Mucosa of stomach (tissue), 1 donor: ENCODE results near the gene MAN2A1.
"Not testable (repeated sequence)": the region's sequence is repeated elsewhere in the genome, so short reads cannot be mapped to it uniquely, and the experiment has no call there.

Source experiments
- H3K27me3 ChIP-seq: one replicate; pipeline ENCODE4 v1.7.0; 2013; ENCODE audit warnings: mild to moderate bottlenecking, low read length; ENCODE audit not compliant: control insufficient read depth, insufficient read depth
- H3K36me3 ChIP-seq: one replicate; pipeline ENCODE4 v1.7.0; 2013; ENCODE audit warnings: low read length; ENCODE audit not compliant: control insufficient read depth, insufficient read depth
- H3K4me1 ChIP-seq: one replicate; pipeline ENCODE4 v1.7.0; 2013; ENCODE audit warnings: mild to moderate bottlenecking, low read length; ENCODE audit not compliant: control insufficient read depth, insufficient read depth
- H3K4me3 ChIP-seq: one replicate; pipeline ENCODE4 v1.7.0; 2013; ENCODE audit warnings: low read length
- H3K9ac ChIP-seq: one replicate; pipeline ENCODE4 v1.7.0; 2013; ENCODE audit warnings: mild to moderate bottlenecking, low read length, moderate library complexity
- H3K9me3 ChIP-seq: one replicate; pipeline ENCODE4 v1.7.0; 2013; ENCODE audit warnings: mild to moderate bottlenecking, low read length, moderate library complexity; ENCODE audit not compliant: control insufficient read depth
- donor health status: Pancreatic carcinoma.

The MAN2A1 gene

DNA sequence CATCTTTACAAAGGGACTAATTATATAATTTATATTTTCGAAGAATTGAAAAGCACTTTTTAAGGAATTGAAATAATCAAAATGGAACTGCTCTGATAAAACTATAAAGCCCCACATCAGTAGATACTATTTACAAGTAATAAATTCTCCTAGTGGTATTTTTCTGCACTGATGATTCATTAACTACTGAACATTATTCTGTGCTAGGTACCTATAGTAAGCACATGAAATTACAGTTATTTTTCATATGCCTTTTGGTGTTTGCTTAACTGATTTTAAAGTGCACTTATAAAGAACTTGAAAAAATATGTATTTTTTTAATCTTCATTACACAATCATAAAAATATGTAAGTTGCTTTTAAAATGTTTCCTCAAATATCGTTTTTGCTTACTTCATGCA lies 123.0 kb downstream of the MAN2A1 start:
- H3K4me3 ChIP-seq: no peak overlapping the region
- peaks cover 5% of the 10 kb centered on the region for H3K36me3 ChIP-seq
- no peaks in the 10 kb centered on the region for H3K9me3 ChIP-seq
- H3K9ac ChIP-seq: no peak overlapping the region
- H3K4me1 ChIP-seq: no peaks in the 10 kb centered on the region
- H3K27me3 ChIP-seq: no peaks in the 10 kb centered on the region

DNA sequence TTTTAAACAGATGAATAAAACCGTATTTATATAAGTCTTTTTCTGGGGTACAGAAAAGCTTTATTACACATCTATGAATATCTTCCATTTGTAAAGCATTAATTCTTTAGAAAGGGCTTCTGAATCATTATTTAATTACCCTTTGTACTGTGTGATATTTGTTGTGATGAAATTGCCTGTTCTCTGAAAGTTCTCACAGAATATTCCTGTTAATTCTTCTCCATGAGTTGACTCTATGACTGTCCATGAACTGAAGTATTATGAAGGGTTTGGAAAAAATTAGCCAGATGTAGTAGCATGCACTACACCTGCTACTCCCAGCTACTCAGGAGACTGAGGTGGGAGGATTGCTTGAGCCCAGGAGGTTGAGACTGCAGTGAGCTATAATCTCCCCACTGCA lies 127.0 kb downstream of the MAN2A1 start:
- Histone ChIP-seq H3K4me1 (no peaks in the 10 kb centered on the region), H3K4me3 (no peak overlapping the region), H3K9ac (no peak overlapping the region), H3K9me3 (no peaks in the 10 kb centered on the region), H3K27me3 (no peaks in the 10 kb centered on the region), H3K36me3 (peaks cover 5% of the 10 kb centered on the region)

DNA sequence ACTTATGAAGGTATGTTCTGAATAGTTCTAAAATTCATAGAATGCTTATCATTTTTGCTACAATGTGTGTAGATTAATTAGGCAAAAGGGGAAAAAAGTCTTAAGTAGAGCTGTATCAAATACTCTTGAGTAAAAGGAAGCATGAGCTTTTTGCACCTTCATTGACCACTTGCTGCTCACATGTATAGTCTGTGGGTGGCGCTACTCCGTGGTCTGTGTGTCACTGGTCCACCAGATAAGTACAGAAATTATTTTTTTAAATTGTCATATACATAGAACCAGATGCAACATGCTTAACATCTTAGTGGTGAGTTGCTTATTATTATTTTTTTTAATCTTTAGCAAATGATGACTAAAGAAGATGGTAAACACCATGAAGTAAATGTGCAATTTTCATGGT lies 130.2 kb downstream of the MAN2A1 start:
- Histone ChIP-seq H3K4me1 (no peaks in the 10 kb centered on the region), H3K9me3 (no peaks in the 10 kb centered on the region), H3K27me3 (no peaks in the 10 kb centered on the region), H3K9ac (no peak overlapping the region), H3K36me3 (peaks cover 4% of the 10 kb centered on the region), H3K4me3 (no peak overlapping the region)

DNA sequence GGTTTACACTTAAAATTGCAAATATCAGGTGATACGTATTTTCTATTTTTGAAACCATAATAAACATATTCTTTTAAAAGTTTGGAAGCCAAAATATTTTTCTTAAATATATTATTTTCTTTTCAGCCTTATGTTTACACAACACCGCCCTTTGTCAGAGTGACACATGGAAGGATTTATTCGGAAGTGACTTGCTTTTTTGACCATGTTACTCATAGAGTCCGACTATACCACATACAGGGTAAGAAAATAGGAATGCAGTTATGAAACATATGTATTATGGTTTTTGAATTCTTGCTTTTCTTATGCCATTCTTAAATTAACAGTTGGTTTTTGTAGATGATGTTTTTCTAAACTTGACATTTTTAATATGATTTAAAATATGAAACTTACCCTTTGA lies 133.9 kb downstream of the MAN2A1 start:
- Histone ChIP-seq H3K9me3 (no peaks in the 10 kb centered on the region), H3K9ac (no peak overlapping the region), H3K36me3 (no peaks in the 10 kb centered on the region), H3K4me3 (no peak overlapping the region), H3K4me1 (no peaks in the 10 kb centered on the region), H3K27me3 (no peaks in the 10 kb centered on the region)

DNA sequence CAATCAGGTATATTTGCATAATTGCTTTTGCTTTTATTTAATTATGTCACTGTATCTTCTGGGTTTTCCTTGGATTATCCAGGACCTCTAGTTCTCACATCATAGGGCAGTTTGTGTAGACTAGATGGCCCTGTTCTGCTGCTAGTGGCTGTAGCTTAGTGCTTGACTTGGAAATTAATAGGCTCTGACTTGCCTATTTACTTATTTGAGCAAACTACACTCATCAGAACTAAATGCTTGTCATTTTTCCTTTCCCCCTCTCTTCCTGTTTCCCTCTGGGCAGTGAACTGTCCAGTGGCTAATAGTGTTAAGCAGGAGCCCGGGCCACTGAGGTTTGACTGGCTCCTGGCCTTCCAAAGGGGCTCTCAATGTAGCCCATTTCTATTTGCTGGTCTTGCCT lies 135.7 kb downstream of the MAN2A1 start:
- no peak overlapping the region for H3K9ac ChIP-seq
- H3K4me3 ChIP-seq: no peak overlapping the region
- H3K36me3 ChIP-seq: no peaks in the 10 kb centered on the region
- H3K4me1 ChIP-seq: no peaks in the 10 kb centered on the region
- no peaks in the 10 kb centered on the region for H3K27me3 ChIP-seq
- H3K9me3 ChIP-seq: no peaks in the 10 kb centered on the region

DNA sequence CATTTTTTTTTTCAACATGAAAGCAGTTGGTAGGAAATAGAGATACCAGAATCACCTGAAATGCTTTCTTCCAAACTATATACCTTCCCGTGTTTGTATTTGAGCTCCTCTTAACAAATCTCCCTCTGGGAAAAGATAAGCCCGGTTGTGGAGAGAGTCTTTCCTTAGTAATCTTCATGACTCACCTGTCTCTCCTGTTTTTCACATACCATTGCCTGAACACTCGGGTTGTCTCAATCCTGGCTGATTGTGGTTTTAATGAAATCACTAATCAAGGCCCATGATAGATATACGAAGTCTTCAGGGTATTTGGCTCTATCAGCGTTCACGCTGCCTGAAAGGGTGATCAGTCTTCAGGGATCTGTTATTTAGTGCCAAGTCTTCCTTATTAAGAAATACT lies 136.7 kb downstream of the MAN2A1 start:
- Histone ChIP-seq H3K4me1 (no peaks in the 10 kb centered on the region), H3K9me3 (no peaks in the 10 kb centered on the region), H3K27me3 (no peaks in the 10 kb centered on the region), H3K36me3 (no peaks in the 10 kb centered on the region), H3K9ac (no peak overlapping the region), H3K4me3 (no peak overlapping the region)

DNA sequence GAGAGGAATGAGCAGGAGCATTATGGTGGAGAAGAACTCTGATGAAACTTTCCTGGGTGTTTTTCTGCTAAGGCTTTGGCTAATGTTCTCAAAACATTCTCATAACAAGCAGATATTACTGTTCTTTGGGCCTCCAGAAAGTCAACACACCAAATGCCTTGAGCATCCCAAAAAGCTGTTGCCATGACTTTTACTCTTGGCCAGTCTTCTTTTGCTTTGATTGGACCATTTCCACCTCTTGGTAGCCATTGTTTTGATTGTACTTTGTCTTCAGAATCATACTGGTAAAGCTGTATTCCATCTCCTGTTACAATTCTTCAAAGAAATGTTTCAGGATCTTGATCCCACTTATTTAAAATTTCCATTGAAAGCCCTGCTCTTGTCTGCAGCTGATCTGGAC lies 139.6 kb downstream of the MAN2A1 start:
- Histone ChIP-seq H3K9me3 (no peaks in the 10 kb centered on the region), H3K36me3 (no peaks in the 10 kb centered on the region), H3K9ac (no peak overlapping the region), H3K4me1 (no peaks in the 10 kb centered on the region), H3K27me3 (no peaks in the 10 kb centered on the region), H3K4me3 (no peak overlapping the region)

DNA sequence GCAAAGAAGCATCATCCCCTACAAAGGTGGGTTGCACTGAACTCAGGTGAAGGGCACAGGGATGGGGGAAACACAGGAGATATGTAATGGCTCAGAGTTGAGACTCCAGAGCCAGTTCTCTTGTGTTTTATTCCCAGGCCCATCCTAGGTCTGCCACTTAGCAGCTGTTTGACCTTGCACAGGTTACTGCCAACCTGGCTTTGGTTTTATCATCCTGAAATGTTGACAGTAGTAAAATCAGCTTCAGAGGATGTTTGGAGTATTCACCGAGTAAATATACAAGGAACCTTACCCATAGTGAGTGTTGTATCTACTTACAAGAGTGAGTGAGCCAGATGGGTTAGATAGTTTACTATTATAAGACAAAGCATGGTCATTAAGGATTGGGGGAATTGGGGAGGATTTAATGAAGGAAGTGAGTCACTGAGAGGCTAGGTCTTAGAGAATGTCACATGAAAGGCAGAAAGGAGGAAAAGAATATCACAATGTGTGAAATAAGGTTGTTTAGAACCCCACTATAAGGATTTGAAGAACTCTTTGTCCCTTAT lies 141.3 kb downstream of the MAN2A1 start:
- Histone ChIP-seq H3K4me3 (no peak overlapping the region), H3K27me3 (no peaks in the 10 kb centered on the region), H3K9ac (no peak overlapping the region), H3K9me3 (no peaks in the 10 kb centered on the region), H3K4me1 (no peaks in the 10 kb centered on the region), H3K36me3 (no peaks in the 10 kb centered on the region)

DNA sequence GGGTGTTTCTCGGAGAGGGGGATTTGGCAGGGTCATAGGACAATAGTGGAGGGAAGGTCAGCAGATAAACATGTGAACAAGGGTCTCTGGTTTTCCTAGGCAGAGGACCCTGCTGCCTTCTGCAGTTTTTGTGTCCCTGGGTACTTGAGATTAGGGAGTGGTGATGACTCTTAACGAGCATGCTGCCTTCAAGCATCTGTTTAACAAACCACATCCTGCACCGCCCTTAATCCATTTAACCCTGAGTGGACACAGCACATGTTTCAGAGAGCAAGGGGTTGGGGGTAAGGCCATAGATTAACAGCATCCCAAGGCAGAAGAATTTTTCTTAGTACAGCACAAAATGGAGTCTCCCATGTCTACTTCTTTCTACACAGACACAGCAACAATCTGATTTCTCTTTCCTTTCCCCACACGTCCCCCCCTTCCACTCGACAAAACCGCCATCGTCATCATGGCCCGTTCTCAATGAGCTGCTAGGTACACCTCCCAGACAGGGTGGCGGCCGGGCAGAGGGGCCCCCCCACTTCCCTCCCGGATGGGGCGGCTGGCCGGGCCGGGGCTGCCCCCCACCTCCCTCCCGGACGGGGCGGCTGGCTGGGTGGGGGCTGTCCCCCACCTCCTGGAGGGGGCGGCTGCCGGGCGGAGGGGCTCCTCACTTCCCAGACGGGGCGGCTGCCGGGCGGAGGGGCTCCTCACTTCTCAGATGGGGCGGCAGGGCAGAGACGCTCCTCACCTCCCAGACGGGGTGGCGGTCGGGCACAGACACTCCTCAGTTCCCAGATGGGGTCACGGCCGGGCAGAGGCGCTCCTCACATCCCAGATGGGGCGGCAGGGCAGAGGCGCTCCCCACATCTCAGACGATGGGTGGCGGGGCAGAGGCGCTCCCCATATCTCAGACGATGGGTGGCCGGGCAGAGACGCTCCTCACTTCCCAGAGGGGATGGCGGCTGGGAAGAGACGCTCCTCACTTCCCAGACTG lies 142.8 kb downstream of the MAN2A1 start:
- H3K9ac ChIP-seq, H3K36me3 ChIP-seq, H3K4me1 ChIP-seq, H3K9me3 ChIP-seq, H3K4me3 ChIP-seq, H3K27me3 ChIP-seq: not testable (repeated sequence)

DNA sequence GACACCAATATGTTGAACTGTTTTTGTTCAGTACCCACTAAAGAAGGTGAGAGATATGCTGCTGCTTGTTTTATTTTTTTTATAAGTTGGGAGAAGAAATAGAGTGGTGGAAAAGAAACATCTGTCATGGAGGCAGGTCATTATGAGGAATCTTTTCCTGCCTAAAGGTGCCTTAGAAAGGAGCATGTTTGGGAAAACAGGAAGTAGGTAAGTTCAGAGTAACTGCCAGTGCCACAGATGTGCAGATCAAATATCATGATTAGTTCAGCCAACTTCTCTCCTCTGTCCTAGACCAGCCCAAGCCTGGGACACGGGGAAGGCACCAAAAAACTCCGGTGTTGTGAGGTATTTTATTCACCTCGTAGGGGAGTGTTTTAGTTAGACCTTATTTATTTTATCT lies 144.2 kb downstream of the MAN2A1 start:
- H3K36me3 ChIP-seq: no peaks in the 10 kb centered on the region
- H3K4me3 ChIP-seq: no peak overlapping the region
- no peaks in the 10 kb centered on the region for H3K4me1 ChIP-seq
- no peaks in the 10 kb centered on the region for H3K9me3 ChIP-seq
- H3K27me3 ChIP-seq: no peaks in the 10 kb centered on the region
- no peak overlapping the region for H3K9ac ChIP-seq

DNA sequence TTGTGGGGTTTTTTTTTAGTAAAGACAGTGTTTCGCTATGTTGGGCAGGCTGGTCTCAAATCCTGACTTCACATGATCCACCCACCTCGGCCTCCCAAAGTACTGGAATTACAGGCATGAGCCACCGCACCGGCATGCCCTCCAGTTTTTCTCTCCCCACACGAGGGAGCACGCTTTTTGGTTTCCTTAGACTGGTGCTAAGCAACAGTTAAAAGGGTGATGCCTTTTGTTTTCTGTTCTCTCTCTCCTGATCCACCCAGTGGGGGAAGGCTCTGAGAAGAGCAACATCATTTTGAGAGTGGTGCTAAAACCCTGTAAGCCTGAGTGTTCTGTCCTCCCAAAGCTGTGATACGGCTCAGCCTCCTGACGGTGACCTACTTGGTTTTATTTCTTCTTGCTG lies 146.6 kb downstream of the MAN2A1 start:
- Histone ChIP-seq H3K4me3 (no peak overlapping the region), H3K9ac (no peak overlapping the region), H3K27me3 (no peaks in the 10 kb centered on the region), H3K9me3 (no peaks in the 10 kb centered on the region), H3K36me3 (no peaks in the 10 kb centered on the region), H3K4me1 (no peaks in the 10 kb centered on the region)

DNA sequence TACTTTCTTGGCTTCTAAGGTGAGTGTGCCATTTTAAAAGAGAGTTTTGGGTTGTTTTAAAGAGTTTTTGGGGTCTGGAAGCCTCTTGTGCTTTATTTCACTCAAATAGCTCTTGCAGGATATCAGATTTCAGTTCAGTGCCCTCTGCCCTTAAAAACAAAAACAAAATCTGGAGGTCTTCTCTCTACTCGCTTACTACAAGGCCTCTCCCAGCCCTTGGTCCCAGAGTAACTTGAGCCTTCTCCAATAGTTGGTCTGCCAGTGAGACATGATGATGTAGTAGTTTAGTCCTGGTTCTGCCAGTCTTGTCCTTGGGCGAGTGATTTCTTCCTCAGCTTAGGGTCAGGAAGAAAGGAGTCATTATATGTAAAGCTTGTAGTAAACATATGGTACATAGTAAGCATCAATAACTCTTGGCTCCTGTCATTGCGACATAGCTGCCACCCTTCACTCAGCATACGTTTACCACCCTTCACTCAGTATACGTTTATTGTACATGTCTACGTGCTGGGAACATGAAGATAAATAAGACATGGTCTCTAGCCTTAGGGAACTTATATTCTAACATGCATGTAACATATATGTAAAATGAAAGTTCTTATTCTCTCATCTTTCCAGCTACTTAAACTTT lies 147.6 kb downstream of the MAN2A1 start:
- Histone ChIP-seq H3K4me3 (no peak overlapping the region), H3K9ac (no peak overlapping the region), H3K9me3 (no peaks in the 10 kb centered on the region), H3K36me3 (no peaks in the 10 kb centered on the region), H3K27me3 (no peaks in the 10 kb centered on the region), H3K4me1 (no peaks in the 10 kb centered on the region)
